Retinal pigment epithelial cell (primary cell): ENCODE data around the gene DLGAP3.

Experiments used
- DNase-seq: peaks from one replicate; pipeline ENCODE4 v3.0.0-alpha.2; 2010; ENCODE audit warnings: low read depth
- H3K4me3 ChIP-seq: 2 replicates; pipeline ENCODE4 v1.5.1; 2011; ENCODE audit warnings: mild to moderate bottlenecking, low read length, control low read depth, moderate library complexity
- CTCF ChIP-seq: conservative IDR thresholded peaks from 2 replicates; pipeline ENCODE4 v1.5.1; 2011; ENCODE audit warnings: low read depth, low read length, control low read depth, inconsistent platforms

Gene DLGAP3

GRCh38 chr1:34844252-34844634 lies 85.2 kb downstream of the DLGAP3 start:
- no peak for DNase-seq
- no peak for TF ChIP-seq CTCF

GRCh38 chr1:34843392-34844251 lies 85.8 kb downstream of the DLGAP3 start:
- TF ChIP-seq CTCF, result no peak
- DNase-seq, result no peak
- H3K4me3 ChIP-seq, result no peak overlapping the region

More at GRCh38 chr1:34844252-34844634, 85.2 kb downstream of the DLGAP3 start:
- no peak overlapping the region for H3K4me3 ChIP-seq

GRCh38 chr1:34842952-34843371 lies 86.5 kb downstream of the DLGAP3 start:
- no peak for DNase-seq

GRCh38 chr1:34842073-34842472 lies 87.4 kb downstream of the DLGAP3 start:
- TF ChIP-seq CTCF, result no peak
- no peak for DNase-seq
- H3K4me3 ChIP-seq, result no peak overlapping the region

More at GRCh38 chr1:34842952-34843371, 86.5 kb downstream of the DLGAP3 start:
- no peak overlapping the region for H3K4me3 ChIP-seq
- no peak for TF ChIP-seq CTCF

- no peak for DNase-seq
- H3K4me3 ChIP-seq, result no peak overlapping the region
- no peak for TF ChIP-seq CTCF
These were observed 89.0 kb downstream of the DLGAP3 start for GRCh38 chr1:34840426-34840825.

- no peak for DNase-seq
- TF ChIP-seq CTCF, result no peak
These were observed 89.7 kb downstream of the DLGAP3 start for GRCh38 chr1:34839526-34840305.

More at GRCh38 chr1:34839526-34840305, 89.7 kb downstream of the DLGAP3 start:
- H3K4me3 ChIP-seq, result no peak overlapping the region
